Fibroblast of upper back skin (primary cell): ENCODE measurements around the gene FLYWCH1.

ENCODE experiments used
- DNase-seq: peaks from one replicate; pipeline ENCODE4 v3.0.0-alpha.2; 2013

FLYWCH1 gene

GRCh38 chr16:2911638-2912329, at the start of gene FLYWCH1:
FLYWCH1 (plus strand) TSS chr16:2911931; CDS start chr16:2929686, 17,755 bp downstream.
- DNase-seq = peak; percentile 96

- DNase-seq = no peak
Measured at GRCh38 chr16:2865651-2866050, 46.1 kb upstream of the FLYWCH1 start.

GRCh38 chr16:2866431-2866830, 45.3 kb upstream of the FLYWCH1 start:
- no peak for DNase-seq

- no peak for DNase-seq
Measured at GRCh38 chr16:2867661-2867986, 44.1 kb upstream of the FLYWCH1 start.

- DNase-seq = peak; percentile 91
Measured at GRCh38 chr16:2867987-2868789, 43.5 kb upstream of the FLYWCH1 start.

- DNase-seq = no peak
Measured at GRCh38 chr16:2871926-2872325, 39.8 kb upstream of the FLYWCH1 start.

GRCh38 chr16:2874032-2874911, 37.5 kb upstream of the FLYWCH1 start:
- DNase-seq = peak; percentile 14

- DNase-seq = peak; percentile 71
Measured at GRCh38 chr16:2874912-2875362, 36.8 kb upstream of the FLYWCH1 start.

GRCh38 chr16:2879854-2880508, 31.8 kb upstream of the FLYWCH1 start:
- DNase-seq = no peak

- DNase-seq = no peak
Measured at GRCh38 chr16:2881783-2882649, 29.7 kb upstream of the FLYWCH1 start.

GRCh38 chr16:2882650-2883457, 28.9 kb upstream of the FLYWCH1 start, which contains the start of gene FLYWCH2:
FLYWCH2 (plus strand) TSS chr16:2883215; CDS start chr16:2896450, 13,235 bp downstream.
- DNase-seq = peak; percentile 99

- DNase-seq = no peak
Measured at GRCh38 chr16:2883458-2883908, 28.2 kb upstream of the FLYWCH1 start.

- DNase-seq = peak; percentile 11
Measured at GRCh38 chr16:2884041-2884451, 27.7 kb upstream of the FLYWCH1 start.

- no peak for DNase-seq
Measured at GRCh38 chr16:2894231-2894630, 17.5 kb upstream of the FLYWCH1 start.

GRCh38 chr16:2895813-2896212, 15.9 kb upstream of the FLYWCH1 start:
- DNase-seq = peak; percentile 67

GRCh38 chr16:2896480-2897010, 15.2 kb upstream of the FLYWCH1 start:
- no peak for DNase-seq

- no peak for DNase-seq
Measured at GRCh38 chr16:2897110-2897509, 14.6 kb upstream of the FLYWCH1 start.

GRCh38 chr16:2898831-2899563, 12.7 kb upstream of the FLYWCH1 start:
- DNase-seq = no peak

- no peak for DNase-seq
Measured at GRCh38 chr16:2899564-2900072, 12.1 kb upstream of the FLYWCH1 start.
